Muscle layer of colon (tissue), 2 donors: Measurements from ENCODE around the gene FAM124A.

Source experiments
- H3K27ac ChIP-seq: one replicate; pipeline ENCODE4 v1.7.0; 2013; ENCODE audit warnings: low read depth, mild to moderate bottlenecking, low read length, moderate library complexity
- H3K27me3 ChIP-seq, 2 donors: one replicate each; pipeline ENCODE4 v1.7.0; 2013; ENCODE audit warnings: low read length in 2 of 2, mild to moderate bottlenecking in 2 of 2; ENCODE audit not compliant: insufficient read depth in 2 of 2, control insufficient read depth in 1 of 2
- H3K36me3 ChIP-seq: one replicate; pipeline ENCODE4 v1.7.0; 2013; ENCODE audit warnings: mild to moderate bottlenecking, low read length; ENCODE audit not compliant: insufficient read depth
- H3K4me1 ChIP-seq: one replicate; pipeline ENCODE4 v1.7.0; 2013; ENCODE audit warnings: mild to moderate bottlenecking, low read length; ENCODE audit not compliant: insufficient read depth
- H3K4me3 ChIP-seq, 2 donors: one replicate each; pipeline ENCODE4 v1.7.0; 2013; ENCODE audit warnings: low read length in 2 of 2, low read depth in 1 of 2, mild to moderate bottlenecking in 1 of 2, moderate library complexity in 1 of 2
- H3K9ac ChIP-seq: one replicate; pipeline ENCODE4 v1.7.0; 2013; ENCODE audit warnings: low read length
- H3K9me3 ChIP-seq: one replicate; pipeline ENCODE4 v1.7.0; 2013; ENCODE audit warnings: mild to moderate bottlenecking, low read length
- donor health status: abdominal sarcoma.
- donor health status: Adenocarcinoma of cecum.

Gene FAM124A

GRCh38 chr13:51330791-51331190 lies 108.6 kb downstream of the FAM124A start:
- Histone ChIP-seq H3K4me1 (no peaks in the 10 kb centered on the region), H3K36me3 (no peaks in the 10 kb centered on the region), H3K27me3 (no peaks in the 10 kb centered on the region), H3K9ac (no peak overlapping the region), H3K27ac (no peak overlapping the region), H3K9me3 (no peaks in the 10 kb centered on the region), H3K4me3 (no peak overlapping the region)

DNA sequence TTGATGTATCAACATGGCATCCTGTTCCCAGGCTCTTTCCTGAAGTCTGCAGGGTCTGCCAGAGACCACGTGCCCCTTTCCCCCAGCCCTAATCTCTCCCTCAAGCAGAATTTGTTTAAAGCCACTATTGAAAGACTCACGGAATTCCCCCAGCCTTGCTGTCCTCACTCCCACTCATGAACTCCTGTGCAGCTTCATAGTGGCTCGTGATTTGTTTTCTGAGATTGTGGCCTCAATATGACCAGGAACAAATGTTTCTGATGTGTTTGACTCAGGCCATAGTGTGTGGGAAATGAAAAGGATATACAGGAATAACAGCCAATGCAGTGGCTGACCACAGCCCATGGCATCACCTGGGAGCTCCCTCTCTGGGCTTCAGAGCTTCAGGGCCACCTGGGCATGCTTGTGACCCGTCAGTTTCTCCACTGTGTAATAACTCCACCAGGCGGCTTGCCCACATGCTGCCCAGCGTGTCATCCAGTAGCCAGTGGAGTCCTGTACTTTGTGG lies 109.2 kb downstream of the FAM124A start:
- H3K27me3 ChIP-seq, result no peaks in the 10 kb centered on the region
- no peaks in the 10 kb centered on the region for H3K36me3 ChIP-seq
- H3K4me1 ChIP-seq, result no peaks in the 10 kb centered on the region
- H3K4me3 ChIP-seq, result no peak overlapping the region
- H3K9ac ChIP-seq, result no peak overlapping the region
- no peaks in the 10 kb centered on the region for H3K9me3 ChIP-seq
- H3K27ac ChIP-seq, result no peak overlapping the region

- no peaks in the 10 kb centered on the region for H3K9me3 ChIP-seq
- H3K9ac ChIP-seq, result no peak overlapping the region
- no peaks in the 10 kb centered on the region for H3K27me3 ChIP-seq
- H3K4me1 ChIP-seq, result no peaks in the 10 kb centered on the region
- no peaks in the 10 kb centered on the region for H3K36me3 ChIP-seq
- H3K4me3 ChIP-seq, result no peak overlapping the region
- H3K27ac ChIP-seq, result no peak overlapping the region
Measured at GRCh38 chr13:51332566-51333361, 110.6 kb downstream of the FAM124A start.

DNA sequence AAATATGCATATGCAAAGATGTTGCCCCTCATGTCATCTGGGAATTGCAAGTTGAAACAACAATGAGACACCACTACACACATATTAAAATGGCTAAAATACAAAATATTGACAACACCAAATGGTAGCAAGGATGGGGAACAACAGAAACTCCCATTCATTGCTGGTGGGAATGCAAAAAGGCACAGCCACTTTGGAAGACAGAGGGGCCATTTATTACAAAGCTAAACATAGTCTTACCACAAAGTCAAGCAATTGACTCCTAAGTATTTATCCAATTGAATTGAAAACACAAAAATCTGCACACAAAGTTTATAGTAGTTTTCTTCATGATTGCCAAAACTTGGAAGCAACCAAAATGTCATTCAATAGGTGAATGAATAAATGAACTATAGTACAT lies 111.2 kb downstream of the FAM124A start:
- Histone ChIP-seq H3K27ac (no peak overlapping the region), H3K27me3 (no peaks in the 10 kb centered on the region), H3K9ac (no peak overlapping the region), H3K4me1 (no peaks in the 10 kb centered on the region), H3K4me3 (no peak overlapping the region), H3K36me3 (no peaks in the 10 kb centered on the region), H3K9me3 (no peaks in the 10 kb centered on the region)

DNA sequence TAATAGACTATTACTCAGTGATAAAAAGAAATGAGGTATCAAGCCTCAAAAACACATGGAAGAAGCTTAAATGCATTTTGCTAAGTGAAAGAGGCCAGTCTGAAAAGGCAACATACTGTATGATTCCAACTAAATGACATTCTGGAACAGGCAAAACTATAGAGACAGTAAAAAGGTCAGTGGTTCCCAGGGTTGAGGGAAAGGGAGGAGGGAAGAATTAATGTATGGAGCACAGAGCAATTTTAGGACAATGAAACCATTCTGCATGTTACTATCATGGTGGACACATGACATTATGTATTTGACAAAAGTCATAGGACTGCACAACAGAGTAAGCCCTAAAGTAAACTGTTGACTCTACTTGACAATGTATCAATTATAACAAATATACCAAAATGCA lies 111.6 kb downstream of the FAM124A start:
- H3K9ac ChIP-seq, result no peak overlapping the region
- no peaks in the 10 kb centered on the region for H3K27me3 ChIP-seq
- no peak overlapping the region for H3K27ac ChIP-seq
- H3K36me3 ChIP-seq, result no peaks in the 10 kb centered on the region
- H3K4me1 ChIP-seq, result no peaks in the 10 kb centered on the region
- no peak overlapping the region for H3K4me3 ChIP-seq
- no peaks in the 10 kb centered on the region for H3K9me3 ChIP-seq
